A673 (cell line): ENCODE measurements around the gene URI1. TPM values are rescaled to one million over a fixed set of nuclear protein-coding genes. Genes with fewer than 3 reads are reported as not detected.

Source experiments
- BruUV-seq: library from RNA; stranded (reverse); fragments of 400-500 nt; replicated peaks from 2 replicates; lab custom pipeline; 2021; lab: Mats Ljungman, UMichigan
- CTCF ChIA-PET: fragments of 300-600 bp; sonication (Branson Sonifier 250); formaldehyde crosslinking; loops from one replicate; lab custom pipeline; 2022; ENCODE audit warnings: antibody characterized with exemption; lab: Charles Lee
- POLR2A ChIA-PET: fragments of 300-600 bp; sonication (Branson Sonifier 250); formaldehyde crosslinking; loops from one replicate; lab custom pipeline; 2022; ENCODE audit warnings: antibody characterized with exemption; ENCODE audit not compliant: low non-redundant PET; lab: Charles Lee
- DNase-seq: peaks from one replicate; pipeline ENCODE4 v3.0.0-alpha.2; 2015; ENCODE audit warnings: low spot score
- H3K27ac ChIP-seq: fragments of 200-600 bp; sonication (generic); 2 replicates; pipeline ENCODE4 v1.5.1; 2016; ENCODE audit warnings: mixed run types, low read depth, mild to moderate bottlenecking, mixed read lengths, antibody characterized with exemption, low read length; ENCODE audit not compliant: poor library complexity, severe bottlenecking
- H3K27me3 ChIP-seq: fragments of 200-600 bp; sonication (generic); replicated peaks from 2 replicates; pipeline ENCODE4 v1.6.1; 2017; ENCODE audit warnings: mixed run types, low read depth, mild to moderate bottlenecking, mixed read lengths, antibody characterized with exemption, low read length; ENCODE audit not compliant: insufficient read depth, poor library complexity
- H3K36me3 ChIP-seq: fragments of 200-600 bp; sonication (generic); 2 replicates; pipeline ENCODE4 v1.6.1; 2016; ENCODE audit warnings: mixed run types, mild to moderate bottlenecking, mixed read lengths, antibody characterized with exemption, low read length; ENCODE audit not compliant: insufficient read depth, poor library complexity, severe bottlenecking
- H3K4me1 ChIP-seq: fragments of 200-600 bp; sonication (generic); 2 replicates; pipeline ENCODE4 v1.6.1; 2017; ENCODE audit warnings: mixed run types, mild to moderate bottlenecking, mixed read lengths, antibody characterized with exemption, low read length; ENCODE audit not compliant: insufficient read depth, poor library complexity, severe bottlenecking
- H3K4me3 ChIP-seq: fragments of 200-600 bp; sonication (generic); 2 replicates; pipeline ENCODE4 v1.5.1; 2016; ENCODE audit warnings: low read depth, mixed run types, mild to moderate bottlenecking, mixed read lengths, low read length; ENCODE audit not compliant: poor library complexity, severe bottlenecking
- H3K9me3 ChIP-seq: fragments of 200-600 bp; sonication (generic); 2 replicates; pipeline ENCODE4 v1.6.1; 2016; ENCODE audit warnings: mixed run types, low read depth, mild to moderate bottlenecking, mixed read lengths, antibody characterized with exemption, low read length; ENCODE audit not compliant: poor library complexity, severe bottlenecking
- EZH2 ChIP-seq: fragments of 200-600 bp; sonication (generic); IDR thresholded peaks from 2 replicates; pipeline ENCODE4 v1.6.1; 2017; ENCODE audit warnings: borderline replicate concordance, low read depth, mild to moderate bottlenecking, mixed read lengths, antibody characterized with exemption, low read length; ENCODE audit not compliant: poor library complexity, severe bottlenecking
- intact Hi-C: fragments of 100-400 bp; cut with micrococcal nuclease; formaldehyde crosslinking; loops from one replicate; pipeline ENCODE4 v1.10.0; 2022; ENCODE audit not compliant: unreplicated experiment
- total RNA-seq: library from RNA; stranded (reverse); gene quantifications from 2 replicates; pipeline ENCODE4 v1.2.3, GENCODE V29; 2021
- TF ChIP-seq, protein P1 (sequence below): fragments of 300-800, 200-600 bp; sonication (generic); conservative IDR thresholded peaks from 2 replicates; pipeline ENCODE4 v1.5.1; 2017; ENCODE audit warnings: low read depth, mild to moderate bottlenecking, antibody characterized with exemption, low read length, moderate library complexity, mixed read lengths

Gene URI1
- total RNA-seq, 1 experiment from 2014 or later, result 93.0 TPM

- intact Hi-C loops, result no loop called here
- Histone ChIP-seq H3K27ac (no peak overlapping the region), H3K4me3 (no peak overlapping the region), H3K9me3 (peaks cover 1% of the 10 kb centered on the region), H3K27me3 (no peaks in the 10 kb centered on the region), H3K36me3 (peaks cover 5% of the 10 kb centered on the region), H3K4me1 (no peaks in the 10 kb centered on the region)
- TF ChIP-seq, protein P1, sequence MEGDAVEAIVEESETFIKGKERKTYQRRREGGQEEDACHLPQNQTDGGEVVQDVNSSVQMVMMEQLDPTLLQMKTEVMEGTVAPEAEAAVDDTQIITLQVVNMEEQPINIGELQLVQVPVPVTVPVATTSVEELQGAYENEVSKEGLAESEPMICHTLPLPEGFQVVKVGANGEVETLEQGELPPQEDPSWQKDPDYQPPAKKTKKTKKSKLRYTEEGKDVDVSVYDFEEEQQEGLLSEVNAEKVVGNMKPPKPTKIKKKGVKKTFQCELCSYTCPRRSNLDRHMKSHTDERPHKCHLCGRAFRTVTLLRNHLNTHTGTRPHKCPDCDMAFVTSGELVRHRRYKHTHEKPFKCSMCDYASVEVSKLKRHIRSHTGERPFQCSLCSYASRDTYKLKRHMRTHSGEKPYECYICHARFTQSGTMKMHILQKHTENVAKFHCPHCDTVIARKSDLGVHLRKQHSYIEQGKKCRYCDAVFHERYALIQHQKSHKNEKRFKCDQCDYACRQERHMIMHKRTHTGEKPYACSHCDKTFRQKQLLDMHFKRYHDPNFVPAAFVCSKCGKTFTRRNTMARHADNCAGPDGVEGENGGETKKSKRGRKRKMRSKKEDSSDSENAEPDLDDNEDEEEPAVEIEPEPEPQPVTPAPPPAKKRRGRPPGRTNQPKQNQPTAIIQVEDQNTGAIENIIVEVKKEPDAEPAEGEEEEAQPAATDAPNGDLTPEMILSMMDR, result no peak
- no peak for TF ChIP-seq EZH2
- POLR2A ChIA-PET, result no interaction called here
- BruUV-seq, result no TSS peak
- DNase-seq, result no peak
- CTCF ChIA-PET, result interaction anchor here (0.7 kb wide), 1 partner anchor 42 kb away, joined by 3 read pairs; no protein-coding TSS in a partner anchor
Measured at GRCh38 chr19:30028992-30029343, 86.9 kb downstream of the URI1 start.

DNA sequence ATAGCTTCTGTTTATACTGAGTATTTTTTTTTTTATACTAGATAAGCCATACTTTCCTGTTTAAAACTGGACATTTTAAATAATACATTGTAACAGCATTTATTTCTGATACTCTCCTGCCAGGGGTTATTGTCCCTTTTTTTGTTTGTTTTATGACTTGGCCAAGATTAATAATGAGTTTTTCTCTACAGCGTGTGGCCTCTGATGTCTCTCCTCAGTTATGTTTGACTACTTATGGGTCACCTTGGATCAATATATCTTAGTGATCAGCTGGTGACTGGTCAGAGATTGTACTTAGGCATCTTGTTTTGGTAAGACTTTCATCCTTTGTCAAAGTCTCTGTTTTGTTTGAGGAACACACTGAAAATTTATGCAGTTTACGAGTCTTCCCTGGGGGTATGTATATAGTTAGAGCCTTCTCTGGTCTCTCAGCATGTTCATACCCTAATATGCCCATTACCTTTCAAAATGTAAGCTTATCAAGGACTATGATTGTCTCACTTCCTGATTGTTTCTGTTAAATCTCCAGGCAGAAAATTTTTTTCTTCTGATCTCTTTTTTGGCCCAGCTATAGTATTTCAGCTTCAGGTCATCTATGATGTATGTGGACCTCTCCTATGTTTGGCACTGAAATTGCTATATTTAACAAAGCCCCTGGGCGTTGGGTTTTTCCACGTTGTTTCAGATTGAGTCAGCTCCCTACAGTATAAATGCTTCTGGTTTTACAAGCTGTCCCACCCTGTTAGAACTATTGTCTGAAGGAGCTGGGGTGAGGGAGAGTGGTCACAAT, 87.9 kb downstream of the URI1 start:
- CTCF ChIA-PET, result no interaction called here
- POLR2A ChIA-PET, result no interaction called here
- intact Hi-C loops, result no loop called here
- TF ChIP-seq, protein P1, result no peak
- no peak for TF ChIP-seq EZH2
- no peak for DNase-seq
- H3K9me3 ChIP-seq, result peaks cover 5% of the 10 kb centered on the region
- peaks cover 6% of the 10 kb centered on the region for H3K36me3 ChIP-seq
- no peak overlapping the region for H3K27ac ChIP-seq
- no peak overlapping the region for H3K4me3 ChIP-seq
- no peaks in the 10 kb centered on the region for H3K4me1 ChIP-seq
- no peaks in the 10 kb centered on the region for H3K27me3 ChIP-seq
- no TSS peak for BruUV-seq

DNA sequence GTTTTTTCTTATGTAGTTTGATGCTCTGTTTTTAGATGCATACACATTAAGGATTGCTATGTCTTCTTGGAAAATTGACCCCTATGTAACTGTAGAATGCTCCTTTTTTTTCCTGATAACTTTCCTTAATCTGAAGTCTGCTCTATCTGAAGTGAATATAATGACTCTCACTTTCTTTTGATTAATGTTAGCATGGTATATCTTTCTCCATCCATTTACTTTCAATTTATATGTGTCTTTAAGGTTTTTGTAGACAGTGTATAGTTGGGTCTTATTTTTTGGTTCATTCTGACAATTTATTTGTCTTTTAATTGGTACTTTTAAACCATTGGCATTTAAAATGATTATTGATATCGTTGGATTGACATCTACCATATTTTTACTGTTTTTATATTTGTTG, 92.3 kb downstream of the URI1 start:
- CTCF ChIA-PET, result no interaction called here
- BruUV-seq, result no TSS peak
- intact Hi-C loops, result no loop called here
- Histone ChIP-seq H3K9me3 (peaks cover 5% of the 10 kb centered on the region), H3K27ac (no peak overlapping the region), H3K4me1 (no peaks in the 10 kb centered on the region), H3K27me3 (no peaks in the 10 kb centered on the region), H3K36me3 (peaks cover 10% of the 10 kb centered on the region), H3K4me3 (no peak overlapping the region)
- POLR2A ChIA-PET, result no interaction called here
- DNase-seq, result no peak
- TF ChIP-seq EZH2, result no peak
- TF ChIP-seq, protein P1, result no peak
